ENCODE data around the gene SLC47A1.

- TF ChIP-seq CTCF (IDR thresholded peaks at IDR 0.05) (no peak), POLR2A (IDR thresholded peaks at IDR 0.05) (no peak), POLR2AphosphoS5 (IDR thresholded peaks at IDR 0.05; ENCODE audit: insufficient read depth in 1 of 2, low read depth in 1 of 2) (no peak)
These were observed 1.7 kb upstream of the SLC47A1 start for GRCh38 chr17:19531780-19532501.

All from vagina (tissue), 2 donors.